Heart left ventricle (tissue), 16 donors: ENCODE results near the gene CHMP3. TPM values are rescaled to one million over a fixed set of nuclear protein-coding genes. Genes with fewer than 3 reads are reported as not detected.

Experiments used
- ATAC-seq, 4 donors: fragments of 200-7000 bp; cut with Tn5 transposase; one replicate each; pipeline ENCODE4 v1.9.1; 2020 to 2022; ENCODE audit warnings: moderate library complexity in 4 of 4, mild to moderate bottlenecking in 3 of 4, moderate number of reproducible peaks in 1 of 4
- DNase-seq, 5 donors: peaks; one replicate each; pipeline ENCODE4 v3.0.0-alpha.2; 2020
- H3K27ac ChIP-seq, 12 donors: fragments of 200-600 bp; sonication (generic) in 4 of 12; one replicate each; pipeline versions ENCODE4 v1.5.0 to v1.8.0; 2016 to 2022; ENCODE audit warnings: mild to moderate bottlenecking in 2 of 12
- H3K27me3 ChIP-seq, 9 donors: fragments of 200-600 bp; sonication (generic) in 2 of 9; one replicate each; pipeline versions ENCODE4 v1.5.1 to v1.8.0; 2016 to 2022; ENCODE audit warnings: mild to moderate bottlenecking in 3 of 9
- H3K36me3 ChIP-seq, 9 donors: fragments of 200-600 bp; sonication (generic) in 2 of 9; one replicate each; pipeline versions ENCODE4 v1.5.0 to v1.8.0; 2018 to 2022; ENCODE audit warnings: mild to moderate bottlenecking in 2 of 9
- H3K4me1 ChIP-seq, 12 donors: fragments of 200-600 bp; sonication (generic) in 4 of 12; one replicate each; pipeline versions ENCODE4 v1.5.0 to v1.8.0; 2016 to 2022; ENCODE audit warnings: mild to moderate bottlenecking in 3 of 12
- H3K4me3 ChIP-seq, 12 donors: fragments of 200-600 bp; sonication (generic) in 4 of 12; one replicate each; pipeline versions ENCODE4 v1.5.0 to v1.8.0; 2017 to 2022; ENCODE audit warnings: mild to moderate bottlenecking in 9 of 12, moderate library complexity in 4 of 12
- H3K9me3 ChIP-seq, 12 donors: fragments of 200-600 bp; sonication (generic) in 4 of 12; one replicate each; pipeline versions ENCODE4 v1.5.0 to v1.8.0; 2016 to 2022; ENCODE audit warnings: mild to moderate bottlenecking in 1 of 12
- POLR2A ChIP-seq, 2 donors: fragments of 450-650 bp; IDR thresholded peaks; one replicate each; pipeline ENCODE4 v1.6.1; 2017; ENCODE audit warnings: antibody characterized with exemption in 2 of 2, mild to moderate bottlenecking in 2 of 2, moderate library complexity in 2 of 2
- WGBS, 4 donors: extraction: QIAGEN DNeasy Blood & Tissue Kit in 2 of 4; methylation state at CpG; one replicate each; pipeline versions ENCODE4 v1.1.5 to v1.1.7; 2013 to 2018; 5-methylcytosine and 5-hydroxymethylcytosine counted together
- intact Hi-C, 10 donors: fragments of 100-400 bp; cut with DNase I; formaldehyde crosslinking; loops; one replicate each; pipeline versions ENCODE4 v1.11.1 to v1.14.2; 2022
- polyA plus RNA-seq, 2 donors: library from polyadenylated mRNA; stranded (reverse); fragments of 200-250 nt; gene quantifications; one replicate each; pipeline ENCODE4 v1.2.3, GENCODE V29; 2013
- total RNA-seq, 9 donors: library from RNA; depleted of rRNA in 2 of 9; stranded (reverse); fragments of >200 nt in 2 of 9; fragmentation: NEBNext Ultra II Directional in 3 of 9; extraction: Animal tissue kit (Norgen Biotek cat#: 25700) in 3 of 9; gene quantifications; one replicate each; pipeline versions ENCODE4 v1.1.0 to v1.2.4, GENCODE V29; 2016 to 2023
- TF ChIP-seq, protein P1 (sequence below), 12 donors: fragments of 200-600 bp; sonication (generic) in 4 of 12; IDR thresholded peaks; one replicate each; pipeline versions ENCODE4 v1.5.0 to v1.8.0; 2018 to 2022; ENCODE audit warnings: antibody characterized with exemption in 12 of 12, mild to moderate bottlenecking in 5 of 12
- donor health status: ischemic (EF 13 %, LVEDD 7.1; RV severe dilation, severe dysfunction).
- donor health status: healthy with polysubstance abuse.
- donor health status: DM: no; HTN: yes; CAD: no.
- donor health status: DM: no; HTN: no; CAD: no.
- donor health status: ischemic (EF 25% LVEDD 6.9; RV normal size, moderate dysfunction).
- donor health status: ischemic (EF 25% LVEDD 5.7; RV mildly dilated, moderate dysfunction).
- donor health status: healthy.
- donor health status: DM: yes; HTN: yes; CAD: no.
- donor health status: ischemic (EF 35%, LVEDD 5.7; RV mildly dilated, moderate dysfunction).
- donor health status: nonischemic (EF 11% LVEDD 7.7; RV severe dilation, severe dysfunction).
- donor health status: DM: yes; HTN: yes; CAD: no.
- donor health status: PGD.
- donor health status: ischemic (EF 29% LVEDD 5.4; RV normal size, mild dysfunction).
- donor health status: nonischemic (EF 23%, LVEDD 6.1; RV moderate dilation, normal function).

Gene CHMP3
- total and polyA plus RNA-seq, 11 donors, result 50.0 to 178 (median 144) TPM

- ATAC-seq, result peak; percentile 16 to 65 (median 44)
- intact Hi-C loops, result no loop called here
- WGBS, 4 donors, result 45 to 65% (median 62%) methylated on average over 1 of the region's 1 CpG
- H3K36me3 ChIP-seq, result peaks cover 0 to 100% (median 93%) of the 10 kb centered on the region in 9 donors
- H3K27me3 ChIP-seq, result no peaks in the 10 kb centered on the region
- no peak for DNase-seq
- H3K4me3 ChIP-seq, result no peak overlapping the region
- H3K27ac ChIP-seq, result peak overlapping the region in 8 of 12 donors; percentile 11 to 72 (median 47)
- no peaks in the 10 kb centered on the region for H3K9me3 ChIP-seq
- no peak for TF ChIP-seq POLR2A (IDR thresholded peaks at IDR 0.05)
- TF ChIP-seq, protein P1, sequence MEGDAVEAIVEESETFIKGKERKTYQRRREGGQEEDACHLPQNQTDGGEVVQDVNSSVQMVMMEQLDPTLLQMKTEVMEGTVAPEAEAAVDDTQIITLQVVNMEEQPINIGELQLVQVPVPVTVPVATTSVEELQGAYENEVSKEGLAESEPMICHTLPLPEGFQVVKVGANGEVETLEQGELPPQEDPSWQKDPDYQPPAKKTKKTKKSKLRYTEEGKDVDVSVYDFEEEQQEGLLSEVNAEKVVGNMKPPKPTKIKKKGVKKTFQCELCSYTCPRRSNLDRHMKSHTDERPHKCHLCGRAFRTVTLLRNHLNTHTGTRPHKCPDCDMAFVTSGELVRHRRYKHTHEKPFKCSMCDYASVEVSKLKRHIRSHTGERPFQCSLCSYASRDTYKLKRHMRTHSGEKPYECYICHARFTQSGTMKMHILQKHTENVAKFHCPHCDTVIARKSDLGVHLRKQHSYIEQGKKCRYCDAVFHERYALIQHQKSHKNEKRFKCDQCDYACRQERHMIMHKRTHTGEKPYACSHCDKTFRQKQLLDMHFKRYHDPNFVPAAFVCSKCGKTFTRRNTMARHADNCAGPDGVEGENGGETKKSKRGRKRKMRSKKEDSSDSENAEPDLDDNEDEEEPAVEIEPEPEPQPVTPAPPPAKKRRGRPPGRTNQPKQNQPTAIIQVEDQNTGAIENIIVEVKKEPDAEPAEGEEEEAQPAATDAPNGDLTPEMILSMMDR (IDR thresholded peaks at IDR 0.05), result no peak
- H3K4me1 ChIP-seq, result peaks cover 0 to 29% (median 11%) of the 10 kb centered on the region in 12 donors
Measured at GRCh38 chr2:86492048-86492453, 71.2 kb downstream of the CHMP3 start.

GRCh38 chr2:86491088-86491487 is 72.2 kb downstream of the CHMP3 start:
- H3K4me3 ChIP-seq, result no peak overlapping the region
- 51 to 71% (median 53%) methylated on average over 4 of the region's 4 CpGs for WGBS, 4 donors
- H3K27ac ChIP-seq, result peak overlapping the region in 8 of 12 donors; percentile 11 to 72 (median 47)
- no peaks in the 10 kb centered on the region for H3K27me3 ChIP-seq
- H3K4me1 ChIP-seq, result peaks cover 0 to 29% (median 11%) of the 10 kb centered on the region in 12 donors
- intact Hi-C loops, result no loop called here
- TF ChIP-seq POLR2A (IDR thresholded peaks at IDR 0.05), result no peak
- TF ChIP-seq, protein P1 (IDR thresholded peaks at IDR 0.05), result no peak
- no peaks in the 10 kb centered on the region for H3K9me3 ChIP-seq
- ATAC-seq, result no peak
- no peak for DNase-seq
- H3K36me3 ChIP-seq, result peaks cover 0 to 100% (median 93%) of the 10 kb centered on the region in 9 donors

GRCh38 chr2:86490245-86490644 is 73.0 kb downstream of the CHMP3 start:
- H3K27me3 ChIP-seq, result no peaks in the 10 kb centered on the region
- 81 to 90% (median 85%) methylated on average over 4 of the region's 4 CpGs for WGBS, 4 donors
- H3K36me3 ChIP-seq, result peaks cover 0 to 100% (median 93%) of the 10 kb centered on the region in 9 donors
- DNase-seq (no peak), ATAC-seq (no peak)
- intact Hi-C loops, result no loop called here
- no peak for TF ChIP-seq POLR2A (IDR thresholded peaks at IDR 0.05)
- TF ChIP-seq, protein P1 (IDR thresholded peaks at IDR 0.05), result no peak
- H3K9me3 ChIP-seq, result no peaks in the 10 kb centered on the region
- peak overlapping the region in 6 of 12 donors; percentile 6 to 49 (median 14) for H3K27ac ChIP-seq
- H3K4me3 ChIP-seq, result no peak overlapping the region
- H3K4me1 ChIP-seq, result peaks cover 0 to 31% (median 13%) of the 10 kb centered on the region in 12 donors

DNA sequence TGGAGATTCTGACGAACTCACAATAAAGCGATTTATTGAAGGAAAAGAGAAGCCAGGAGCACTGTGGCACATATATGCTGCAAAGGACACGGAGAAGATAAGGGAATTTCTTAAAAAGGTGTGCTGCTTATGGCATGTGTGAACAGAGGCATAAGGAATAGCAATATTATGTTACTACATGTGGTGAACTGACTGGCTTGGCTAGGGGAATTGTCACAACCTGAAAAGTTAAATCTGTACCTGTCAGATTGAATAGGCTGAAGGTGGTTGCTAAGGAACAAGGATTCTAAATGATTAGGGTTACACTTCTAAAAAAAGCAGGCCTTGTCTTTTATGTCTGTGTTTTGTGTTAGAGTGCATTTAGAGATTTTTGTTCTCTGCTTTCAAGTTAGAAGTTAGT is 73.7 kb downstream of the CHMP3 start:
- H3K9me3 ChIP-seq, result no peaks in the 10 kb centered on the region
- DNase-seq, result no peak
- no peak for TF ChIP-seq POLR2A (IDR thresholded peaks at IDR 0.05)
- TF ChIP-seq, protein P1 (IDR thresholded peaks at IDR 0.05), result no peak
- no peaks in the 10 kb centered on the region for H3K27me3 ChIP-seq
- 91 to 97% (median 94%) methylated on average over 3 of the region's 3 CpGs for WGBS, 4 donors
- ATAC-seq, result no peak
- intact Hi-C loops, result loop anchor here in 1 of 10 donors (10.0 kb wide), 1 partner anchor 135 kb away; the partner anchor contains the start of gene RNF103
- H3K4me3 ChIP-seq, result no peak overlapping the region
- H3K27ac ChIP-seq, result peak overlapping the region in 2 of 12 donors; percentile 15 to 34
- peaks cover 0 to 100% (median 99%) of the 10 kb centered on the region in 9 donors for H3K36me3 ChIP-seq
- H3K4me1 ChIP-seq, result peaks cover 0 to 33% (median 14%) of the 10 kb centered on the region in 12 donors
